ENCODE results near the gene GDF10. TPM values are rescaled to one million over a fixed set of nuclear protein-coding genes. Genes with fewer than 3 reads are reported as not detected.

Gene GDF10
- total and polyA plus RNA-seq, 2 of the 13 experiments (the other 11 are each of a cell fraction or from before 2014, with no cell fraction given): 0.03 TPM; not detected in 1

DNA sequence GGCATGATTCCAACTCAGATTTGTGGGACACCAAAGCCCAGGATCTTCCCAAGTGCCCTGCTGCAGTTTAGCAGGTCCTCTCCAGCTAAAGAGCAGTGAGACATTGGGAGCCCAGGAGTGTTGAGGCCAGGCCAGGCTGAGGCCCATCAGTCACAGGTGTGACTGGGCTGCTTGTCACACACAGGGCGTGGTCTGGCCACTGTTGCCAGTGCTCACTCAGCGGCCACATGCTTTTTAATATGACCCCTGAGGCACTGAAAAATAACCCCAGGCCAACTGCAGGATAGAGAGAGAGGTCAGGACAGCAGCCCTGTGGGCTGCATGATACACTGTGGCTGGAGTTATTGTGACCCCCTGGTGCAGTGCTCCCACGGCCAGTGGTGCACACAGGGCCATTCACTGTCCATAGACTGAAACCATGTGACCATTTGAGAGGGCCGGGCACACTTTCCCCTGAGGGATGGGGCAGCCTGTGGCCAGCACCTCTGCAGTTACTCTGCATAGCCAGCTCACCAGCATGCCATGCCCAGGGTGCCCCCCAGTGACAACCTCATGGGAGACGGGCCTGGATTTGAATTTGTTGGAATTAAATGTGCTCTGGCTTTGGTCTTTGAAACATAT is 26.4 kb downstream of the GDF10 start (continued):
- TF ChIP-seq, protein P1, sequence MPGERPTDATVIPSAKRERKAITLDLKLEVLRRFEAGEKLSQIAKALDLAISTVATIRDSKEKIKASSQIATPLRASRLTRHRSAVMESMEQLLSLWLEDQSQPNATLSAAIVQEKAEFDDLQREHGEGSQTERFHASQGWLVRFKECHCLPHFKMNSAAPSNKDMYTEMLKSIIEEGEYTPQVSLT (CRISPR knock-in tag; IDR thresholded peaks at IDR 0.05; ENCODE audit: borderline replicate concordance, low read depth): no peak

DNA sequence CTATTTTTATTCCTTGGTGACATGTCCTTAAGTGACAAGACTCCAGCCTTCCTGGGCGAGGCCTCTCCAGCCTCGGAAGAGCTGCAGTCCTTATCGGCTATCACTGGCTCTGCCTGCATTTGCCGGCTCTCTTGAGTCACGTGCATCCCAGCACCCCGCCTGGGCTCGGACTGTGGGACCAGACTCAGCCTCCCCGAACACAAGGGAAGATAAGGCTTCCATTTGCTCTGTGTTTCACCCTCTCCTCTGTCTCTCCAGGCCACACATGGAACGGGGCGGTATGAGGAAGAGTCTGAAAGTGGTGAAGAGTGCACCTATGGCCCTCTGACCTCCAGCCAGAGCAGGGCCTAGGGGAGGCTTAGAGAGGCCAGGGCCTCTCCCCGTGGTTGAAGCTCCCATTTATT is 26.9 kb downstream of the GDF10 start:
- intact Hi-C loops (cut with micrococcal nuclease; ENCODE audit: unreplicated experiment): no loop called here

DNA sequence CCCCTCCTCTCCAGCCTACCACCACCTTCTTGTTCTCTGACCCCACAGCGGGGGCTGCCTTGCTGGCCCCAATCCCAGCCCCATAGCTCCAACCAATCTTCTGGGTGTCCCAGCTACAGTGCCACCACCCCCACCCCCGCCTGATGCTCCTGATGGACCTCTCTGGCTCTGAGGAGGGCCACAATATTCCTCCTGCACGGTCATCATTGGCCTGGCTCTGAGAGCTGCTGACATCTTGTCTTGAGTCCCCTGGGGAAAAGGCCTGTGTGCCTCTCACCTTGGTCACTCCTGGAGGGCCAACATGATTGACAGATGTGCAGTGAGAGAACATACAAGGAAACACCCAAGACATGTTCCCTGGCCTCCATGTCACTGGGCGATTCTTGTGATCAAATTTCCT is 29.9 kb downstream of the GDF10 start:
- no peak for TF ChIP-seq SRSF4 (IDR thresholded peaks at IDR 0.05; ENCODE audit: low read depth, low read length, poor library complexity, severe bottlenecking)
- H3K79me2 ChIP-seq (ENCODE audit: insufficient read depth, low read length): no peaks in the 10 kb centered on the region
- WGBS (ENCODE audit: low lambda C conversion rate): 9% methylated on average over 4 of the region's 4 CpGs
- BruUV-seq (replicated peaks): no TSS peak
- peaks cover 8% of the 10 kb centered on the region; the same call in 1 of the 2 replicates for H3K4me1 ChIP-seq (ENCODE audit: insufficient read depth, low read length)
- H2AFZ ChIP-seq (ENCODE audit: low read length): no peak overlapping the region
- no peaks in the 10 kb centered on the region for H3K9me3 ChIP-seq (ENCODE audit: low read length)
- no peak for DNase-seq (ENCODE audit: low spot score)
- POLR2A ChIA-PET: no interaction called here
- H3K4me2 ChIP-seq (ENCODE audit: low read depth, low read length): no peak overlapping the region
- no peaks in the 10 kb centered on the region for H4K20me1 ChIP-seq (ENCODE audit: insufficient read depth, low read length)
- H3K36me3 ChIP-seq (replicated peaks in 1 of 2; ENCODE audit: control insufficient read depth in 1 of 2, insufficient read depth in 2 of 2, low read length in 2 of 2): no peaks in the 10 kb centered on the region
- intact Hi-C loops (cut with micrococcal nuclease; ENCODE audit: unreplicated experiment): no loop called here
- no peak overlapping the region for H3K9ac ChIP-seq (ENCODE audit: insufficient read depth, low read depth, low read length)
- H3K27ac ChIP-seq (ENCODE audit: extremely low read length, insufficient read depth, low read length): no peak overlapping the region
- CTCF ChIA-PET (ENCODE audit: low intra/inter-chr PET ratio, low total read pairs): no interaction called here
- no peak for ATAC-seq
- in situ Hi-C loops (cut with HindIII; ENCODE audit: extremely low pct_ligation_motif_present, low pct_unique_long_range_greater_than_20kb): no loop called here
- FAIRE-seq: no peak
- no peak overlapping the region for H3K4me3 ChIP-seq (replicated peaks in 1 of 3; ENCODE audit: insufficient read depth in 1 of 3, low read depth in 2 of 3, low read length in 3 of 3)
- no peaks in the 10 kb centered on the region; a peak in 3 of 5 replicates for H3K27me3 ChIP-seq (ENCODE audit: control insufficient read depth in 1 of 2, insufficient read depth in 2 of 2, low read length in 2 of 2)

More for the DNA sequence above, 26.9 kb downstream of the GDF10 start:
- no peak for TF ChIP-seq ZNF879 (CRISPR knock-in tag; IDR thresholded peaks at IDR 0.05)
- TF ChIP-seq, protein P2, sequence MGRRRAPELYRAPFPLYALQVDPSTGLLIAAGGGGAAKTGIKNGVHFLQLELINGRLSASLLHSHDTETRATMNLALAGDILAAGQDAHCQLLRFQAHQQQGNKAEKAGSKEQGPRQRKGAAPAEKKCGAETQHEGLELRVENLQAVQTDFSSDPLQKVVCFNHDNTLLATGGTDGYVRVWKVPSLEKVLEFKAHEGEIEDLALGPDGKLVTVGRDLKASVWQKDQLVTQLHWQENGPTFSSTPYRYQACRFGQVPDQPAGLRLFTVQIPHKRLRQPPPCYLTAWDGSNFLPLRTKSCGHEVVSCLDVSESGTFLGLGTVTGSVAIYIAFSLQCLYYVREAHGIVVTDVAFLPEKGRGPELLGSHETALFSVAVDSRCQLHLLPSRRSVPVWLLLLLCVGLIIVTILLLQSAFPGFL (CRISPR knock-in tag; IDR thresholded peaks at IDR 0.05): no peak
- no peak for TF ChIP-seq HDAC6 (IDR thresholded peaks at IDR 0.05; ENCODE audit: low read depth, low read length)
- TF ChIP-seq AGO1 (IDR thresholded peaks at IDR 0.05; ENCODE audit: low read depth, low read length, poor library complexity, severe bottlenecking): no peak
- Histone ChIP-seq H3K4me1 (ENCODE audit: insufficient read depth, low read length) (peaks cover 8% of the 10 kb centered on the region; the same call in 1 of the 2 replicates), H3K27me3 (ENCODE audit: control insufficient read depth in 1 of 2, insufficient read depth in 2 of 2, low read length in 2 of 2) (peaks cover 0 to 5% of the 10 kb centered on the region in 2 experiments; a peak in 3 of 5 replicates), H3K4me3 (replicated peaks in 1 of 3; ENCODE audit: insufficient read depth in 1 of 3, low read depth in 2 of 3, low read length in 3 of 3) (no peak overlapping the region), H3K9me3 (ENCODE audit: low read length) (no peaks in the 10 kb centered on the region), H4K20me1 (ENCODE audit: insufficient read depth, low read length) (no peaks in the 10 kb centered on the region), H3K27ac (ENCODE audit: extremely low read length, insufficient read depth, low read length) (no peak overlapping the region), H3K36me3 (replicated peaks in 1 of 2; ENCODE audit: control insufficient read depth in 1 of 2, insufficient read depth in 2 of 2, low read length in 2 of 2) (no peaks in the 10 kb centered on the region), H2AFZ (ENCODE audit: low read length) (no peak overlapping the region), H3K4me2 (ENCODE audit: low read depth, low read length) (no peak overlapping the region), H3K79me2 (ENCODE audit: insufficient read depth, low read length) (no peaks in the 10 kb centered on the region), H3K9ac (ENCODE audit: insufficient read depth, low read depth, low read length) (no peak overlapping the region)
- ChIA-PET CTCF (ENCODE audit: low intra/inter-chr PET ratio, low total read pairs) (no interaction called here), POLR2A (no interaction called here)
- in situ Hi-C loops (cut with HindIII; ENCODE audit: extremely low pct_ligation_motif_present, low pct_unique_long_range_greater_than_20kb): no loop called here
- WGBS (ENCODE audit: low lambda C conversion rate): 21% methylated on average over 11 of the region's 11 CpGs
- DNase-seq (ENCODE audit: low spot score) (no peak), FAIRE-seq (no peak), ATAC-seq (no peak)
- BruUV-seq (replicated peaks): no TSS peak

All from HepG2 (cell line).